HepG2 (cell line): ENCODE results near the gene LNX2. TPM values are rescaled to one million over a fixed set of nuclear protein-coding genes. Genes with fewer than 3 reads are reported as not detected.

Experiments
- IKZF4 ChIP-seq: sonication (generic); formaldehyde crosslinking; IDR thresholded peaks from 2 replicates; pipeline ENCODE4 v1.5.1; 2020; ENCODE audit warnings: borderline replicate concordance, mild to moderate bottlenecking, low read depth, missing genetic modification reagents; ENCODE audit errors: not compliant biosample characterization
- JDP2 ChIP-seq: sonication (generic); formaldehyde crosslinking; IDR thresholded peaks from 2 replicates; pipeline ENCODE4 v1.8.1; 2022; ENCODE audit warnings: missing genetic modification reagents, borderline replicate concordance
- KAT2B ChIP-seq: fragments of 150-350 bp; IDR thresholded peaks from 2 replicates; pipeline ENCODE4 v1.6.1; 2014; ENCODE audit warnings: low read depth, low read length, borderline replicate concordance
- KLF9 ChIP-seq: IDR thresholded peaks from 2 replicates; pipeline ENCODE4 v1.6.1; 2016; ENCODE audit warnings: low read depth
- MEIS2 ChIP-seq: sonication (generic); formaldehyde crosslinking; IDR thresholded peaks from 2 replicates; pipeline ENCODE4 v1.9.0; 2021; ENCODE audit warnings: mild to moderate bottlenecking, missing genetic modification reagents
- MTF2 ChIP-seq: sonication (generic); formaldehyde crosslinking; IDR thresholded peaks from 2 replicates; pipeline ENCODE4 v1.5.0; 2020; ENCODE audit warnings: missing genetic modification reagents, borderline replicate concordance
- MXI1 ChIP-seq: IDR thresholded peaks from 3 replicates; pipeline ENCODE4 v1.6.1; 2012; ENCODE audit warnings: low read depth, low read length, inconsistent platforms, borderline replicate concordance
- REXO4 ChIP-seq: sonication (generic); formaldehyde crosslinking; IDR thresholded peaks from 2 replicates; pipeline ENCODE4 v1.8.0; 2022; ENCODE audit warnings: missing genetic modification reagents, mild to moderate bottlenecking, borderline replicate concordance
- ZNF225 ChIP-seq: sonication (generic); formaldehyde crosslinking; IDR thresholded peaks from 2 replicates; pipeline ENCODE4 v1.4.0; 2020; ENCODE audit warnings: mild to moderate bottlenecking, missing genetic modification reagents
- ZNF383 ChIP-seq: sonication (generic); formaldehyde crosslinking; IDR thresholded peaks from 2 replicates; pipeline ENCODE4 v1.4.0; 2020; ENCODE audit warnings: missing genetic modification reagents, mild to moderate bottlenecking, borderline replicate concordance
- ZNF446 ChIP-seq: sonication (generic); formaldehyde crosslinking; IDR thresholded peaks from 2 replicates; pipeline ENCODE4 v1.5.0; 2020; ENCODE audit warnings: mild to moderate bottlenecking, missing genetic modification reagents
- ZNF572 ChIP-seq: sonication (generic); formaldehyde crosslinking; IDR thresholded peaks from 2 replicates; pipeline ENCODE4 v1.5.1; 2020; ENCODE audit warnings: mild to moderate bottlenecking, missing genetic modification reagents
- ZNF709 ChIP-seq: sonication (generic); formaldehyde crosslinking; IDR thresholded peaks from 2 replicates; pipeline ENCODE4 v1.5.0; 2020; ENCODE audit warnings: mild to moderate bottlenecking, missing genetic modification reagents
- ZNF768 ChIP-seq: sonication (generic); formaldehyde crosslinking; IDR thresholded peaks from 2 replicates; pipeline ENCODE4 v1.4.0; 2020; ENCODE audit warnings: missing genetic modification reagents
- ZNF781 ChIP-seq: sonication (generic); formaldehyde crosslinking; IDR thresholded peaks from 2 replicates; pipeline ENCODE4 v1.5.1; 2020; ENCODE audit warnings: borderline replicate concordance, mild to moderate bottlenecking, missing genetic modification reagents; ENCODE audit errors: not compliant biosample characterization
- ZNF83 ChIP-seq: sonication (generic); formaldehyde crosslinking; IDR thresholded peaks from 2 replicates; pipeline ENCODE4 v1.4.0; 2020; ENCODE audit warnings: missing genetic modification reagents, mild to moderate bottlenecking, borderline replicate concordance
- ZNF891 ChIP-seq: sonication (generic); formaldehyde crosslinking; IDR thresholded peaks from 2 replicates; pipeline ENCODE4 v1.5.0; 2020; ENCODE audit warnings: mild to moderate bottlenecking, missing genetic modification reagents
- polyA plus RNA-seq, 8 experiments: library from polyadenylated mRNA; depleted of rRNA in 3 of 8; stranded (reverse) in 7 of 8; unstranded in 1 of 8; fragments of >200 nt; fragmentation: Illumina TruSeq in 4 of 8; extraction: Trizol in 4 of 8; gene quantifications; 2 replicates each; pipeline versions ENCODE4 v1.2.1 to v1.2.3, GENCODE V29; 2011 to 2016; ENCODE audit warnings: low read depth in 4 of 8, missing spikeins in 1 of 8, mixed read lengths in 1 of 8; ENCODE audit not compliant: insufficient read depth in 1 of 8
- total RNA-seq, 5 experiments: library from RNA; depleted of rRNA; stranded (reverse); fragments of >200 nt; fragmentation: Illumina TruSeq; extraction: Trizol; gene quantifications; 2 replicates each; pipeline ENCODE4 v1.2.3, GENCODE V29; 2016; ENCODE audit warnings: low read depth in 1 of 5
- TF ChIP-seq, protein P1 (sequence below): sonication (generic); formaldehyde crosslinking; IDR thresholded peaks from 2 replicates; pipeline ENCODE4 v1.4.0; 2020; ENCODE audit warnings: missing genetic modification reagents
- TF ChIP-seq, protein P2 (sequence below): sonication (generic); formaldehyde crosslinking; conservative IDR thresholded peaks from 2 replicates; pipeline ENCODE4 v1.5.0; 2020; ENCODE audit warnings: missing genetic modification reagents
- TF ChIP-seq, protein P3 (sequence below): sonication (generic); formaldehyde crosslinking; IDR thresholded peaks from 2 replicates; pipeline ENCODE4 v1.4.0; 2020; ENCODE audit warnings: low read depth, mild to moderate bottlenecking, missing genetic modification reagents
- TF ChIP-seq, protein P4 (sequence below): sonication (generic); formaldehyde crosslinking; IDR thresholded peaks from 2 replicates; pipeline ENCODE4 v1.4.0; 2020; ENCODE audit warnings: missing genetic modification reagents, mild to moderate bottlenecking, borderline replicate concordance

The LNX2 gene
- total and polyA plus RNA-seq, 2 of the 13 experiments (the other 11 are each of a cell fraction or from before 2014, with no cell fraction given) = 9.2 to 9.7 TPM

DNA sequence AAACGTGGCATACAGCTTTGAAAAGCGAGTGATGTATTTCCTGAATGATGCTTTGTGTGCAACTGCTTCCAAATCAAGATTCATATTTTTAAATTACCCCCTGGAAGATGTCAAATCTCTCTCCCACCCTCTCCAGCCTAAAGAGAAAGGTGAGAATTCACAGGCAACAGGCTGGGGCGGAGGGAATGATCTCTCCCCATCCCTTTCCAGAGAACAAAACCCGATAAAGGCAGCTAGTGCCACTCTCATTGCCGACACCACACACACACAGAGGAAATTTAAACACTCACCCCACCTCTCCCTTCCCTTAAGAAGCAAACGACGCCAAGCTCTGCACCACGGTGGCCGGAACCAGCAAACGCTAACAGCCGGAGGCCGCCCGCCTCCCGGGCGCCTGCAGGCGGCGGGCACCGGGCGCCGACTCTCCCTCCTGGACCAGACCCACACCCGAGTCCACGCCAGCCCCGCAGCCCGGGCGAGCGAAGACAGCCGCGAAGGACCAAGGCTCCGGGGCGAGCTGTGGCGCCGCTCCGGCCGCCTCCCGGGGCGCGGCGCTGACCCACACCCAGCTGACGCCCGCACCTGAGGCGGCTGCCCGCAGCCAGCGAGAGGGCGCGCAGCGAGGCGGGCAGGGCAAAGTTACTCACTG is 477 bp downstream of the LNX2 start (continued):
- TF ChIP-seq, protein P1, sequence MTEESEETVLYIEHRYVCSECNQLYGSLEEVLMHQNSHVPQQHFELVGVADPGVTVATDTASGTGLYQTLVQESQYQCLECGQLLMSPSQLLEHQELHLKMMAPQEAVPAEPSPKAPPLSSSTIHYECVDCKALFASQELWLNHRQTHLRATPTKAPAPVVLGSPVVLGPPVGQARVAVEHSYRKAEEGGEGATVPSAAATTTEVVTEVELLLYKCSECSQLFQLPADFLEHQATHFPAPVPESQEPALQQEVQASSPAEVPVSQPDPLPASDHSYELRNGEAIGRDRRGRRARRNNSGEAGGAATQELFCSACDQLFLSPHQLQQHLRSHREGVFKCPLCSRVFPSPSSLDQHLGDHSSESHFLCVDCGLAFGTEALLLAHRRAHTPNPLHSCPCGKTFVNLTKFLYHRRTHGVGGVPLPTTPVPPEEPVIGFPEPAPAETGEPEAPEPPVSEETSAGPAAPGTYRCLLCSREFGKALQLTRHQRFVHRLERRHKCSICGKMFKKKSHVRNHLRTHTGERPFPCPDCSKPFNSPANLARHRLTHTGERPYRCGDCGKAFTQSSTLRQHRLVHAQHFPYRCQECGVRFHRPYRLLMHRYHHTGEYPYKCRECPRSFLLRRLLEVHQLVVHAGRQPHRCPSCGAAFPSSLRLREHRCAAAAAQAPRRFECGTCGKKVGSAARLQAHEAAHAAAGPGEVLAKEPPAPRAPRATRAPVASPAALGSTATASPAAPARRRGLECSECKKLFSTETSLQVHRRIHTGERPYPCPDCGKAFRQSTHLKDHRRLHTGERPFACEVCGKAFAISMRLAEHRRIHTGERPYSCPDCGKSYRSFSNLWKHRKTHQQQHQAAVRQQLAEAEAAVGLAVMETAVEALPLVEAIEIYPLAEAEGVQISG (CRISPR knock-in tag) = no peak
- no peak for TF ChIP-seq ZNF891 (CRISPR knock-in tag)
- no peak for TF ChIP-seq JDP2 (CRISPR knock-in tag)
- 0 out of 2 replicates have a peak, but pooled peaks have one; percentile 21 for TF ChIP-seq ZNF446 (CRISPR knock-in tag)
- TF ChIP-seq ZNF383 (CRISPR knock-in tag) = no peak
- TF ChIP-seq KLF9 (CRISPR knock-in tag) = no peak
- TF ChIP-seq, protein P2, sequence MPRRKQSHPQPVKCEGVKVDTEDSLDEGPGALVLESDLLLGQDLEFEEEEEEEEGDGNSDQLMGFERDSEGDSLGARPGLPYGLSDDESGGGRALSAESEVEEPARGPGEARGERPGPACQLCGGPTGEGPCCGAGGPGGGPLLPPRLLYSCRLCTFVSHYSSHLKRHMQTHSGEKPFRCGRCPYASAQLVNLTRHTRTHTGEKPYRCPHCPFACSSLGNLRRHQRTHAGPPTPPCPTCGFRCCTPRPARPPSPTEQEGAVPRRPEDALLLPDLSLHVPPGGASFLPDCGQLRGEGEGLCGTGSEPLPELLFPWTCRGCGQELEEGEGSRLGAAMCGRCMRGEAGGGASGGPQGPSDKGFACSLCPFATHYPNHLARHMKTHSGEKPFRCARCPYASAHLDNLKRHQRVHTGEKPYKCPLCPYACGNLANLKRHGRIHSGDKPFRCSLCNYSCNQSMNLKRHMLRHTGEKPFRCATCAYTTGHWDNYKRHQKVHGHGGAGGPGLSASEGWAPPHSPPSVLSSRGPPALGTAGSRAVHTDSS = no peak
- TF ChIP-seq, protein P3, sequence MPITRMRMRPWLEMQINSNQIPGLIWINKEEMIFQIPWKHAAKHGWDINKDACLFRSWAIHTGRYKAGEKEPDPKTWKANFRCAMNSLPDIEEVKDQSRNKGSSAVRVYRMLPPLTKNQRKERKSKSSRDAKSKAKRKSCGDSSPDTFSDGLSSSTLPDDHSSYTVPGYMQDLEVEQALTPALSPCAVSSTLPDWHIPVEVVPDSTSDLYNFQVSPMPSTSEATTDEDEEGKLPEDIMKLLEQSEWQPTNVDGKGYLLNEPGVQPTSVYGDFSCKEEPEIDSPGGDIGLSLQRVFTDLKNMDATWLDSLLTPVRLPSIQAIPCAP (CRISPR knock-in tag) = no peak
- no peak for TF ChIP-seq MTF2 (CRISPR knock-in tag)
- no peak for TF ChIP-seq ZNF781
- TF ChIP-seq ZNF768 = 0 out of 2 replicates have a peak, but pooled peaks have one; percentile 20
- peak; percentile 34; the same call in 1 of the 2 replicates for TF ChIP-seq MEIS2
- TF ChIP-seq ZNF572 (CRISPR knock-in tag) = no peak
- TF ChIP-seq ZNF83 (CRISPR knock-in tag) = no peak
- TF ChIP-seq IKZF4 (CRISPR knock-in tag) = peak; percentile 24
- no peak for TF ChIP-seq REXO4 (CRISPR knock-in tag)
- no peak for TF ChIP-seq ZNF709
- TF ChIP-seq, protein P4, sequence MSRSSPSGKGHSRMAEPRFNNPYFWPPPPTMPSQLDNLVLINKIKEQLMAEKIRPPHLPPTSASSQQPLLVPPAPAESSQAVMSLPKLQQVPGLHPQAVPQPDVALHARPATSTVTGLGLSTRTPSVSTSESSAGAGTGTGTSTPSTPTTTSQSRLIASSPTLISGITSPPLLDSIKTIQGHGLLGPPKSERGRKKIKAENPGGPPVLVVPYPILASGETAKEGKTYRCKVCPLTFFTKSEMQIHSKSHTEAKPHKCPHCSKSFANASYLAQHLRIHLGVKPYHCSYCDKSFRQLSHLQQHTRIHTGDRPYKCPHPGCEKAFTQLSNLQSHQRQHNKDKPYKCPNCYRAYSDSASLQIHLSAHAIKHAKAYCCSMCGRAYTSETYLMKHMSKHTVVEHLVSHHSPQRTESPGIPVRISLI (CRISPR knock-in tag) = no peak
- no peak for TF ChIP-seq KAT2B
- no peak for TF ChIP-seq MXI1
- TF ChIP-seq ZNF225 (CRISPR knock-in tag) = no peak
